Parathyroid adenoma (tissue), 2 donors: Measurements from ENCODE around the gene RNF227.

Experiments used
- H2AFZ ChIP-seq: fragments of 300-600 bp; sonication (generic); one replicate; pipeline ENCODE4 v1.7.0; 2017; ENCODE audit warnings: antibody characterized with exemption, mild to moderate bottlenecking
- H3K27ac ChIP-seq: fragments of 300-600 bp; sonication (generic); one replicate; pipeline ENCODE4 v1.7.0; 2017
- H3K27me3 ChIP-seq: fragments of 300-600 bp; sonication (generic); one replicate; pipeline ENCODE4 v1.7.0; 2017; ENCODE audit warnings: low read length; ENCODE audit not compliant: control insufficient read depth, insufficient read depth
- H3K36me3 ChIP-seq: fragments of 300-600 bp; sonication (generic); one replicate; pipeline ENCODE4 v1.7.0; 2017; ENCODE audit warnings: low read length; ENCODE audit not compliant: control insufficient read depth, insufficient read depth
- H3K4me1 ChIP-seq: fragments of 300-600 bp; sonication (generic); one replicate; pipeline ENCODE4 v1.7.0; 2017; ENCODE audit warnings: control low read depth
- H3K4me2 ChIP-seq: fragments of 300-600 bp; sonication (generic); one replicate; pipeline ENCODE4 v1.7.0; 2017; ENCODE audit warnings: low read length
- H3K4me3 ChIP-seq: fragments of 300-600 bp; sonication (generic); one replicate; pipeline ENCODE4 v1.7.0; 2017; ENCODE audit warnings: low read depth, low read length
- H3K79me2 ChIP-seq: fragments of 300-600 bp; sonication (generic); one replicate; pipeline ENCODE4 v1.7.0; 2017; ENCODE audit warnings: control low read depth
- H3K9ac ChIP-seq: fragments of 300-600 bp; sonication (generic); one replicate; pipeline ENCODE4 v1.7.0; 2017; ENCODE audit warnings: mild to moderate bottlenecking
- H3K9me3 ChIP-seq: fragments of 300-600 bp; sonication (generic); one replicate; pipeline ENCODE4 v1.7.0; 2017; ENCODE audit warnings: low read length; ENCODE audit not compliant: control insufficient read depth
- CTCF ChIP-seq: fragments of 300-600 bp; sonication (generic); IDR thresholded peaks from one replicate; pipeline ENCODE4 v1.7.0; 2017; ENCODE audit warnings: antibody characterized with exemption, mild to moderate bottlenecking
- donor health status: primary hyperparathyroidism.

RNF227 gene

GRCh38 chr17:7915611-7916384 lies at the start of gene RNF227:
RNF227 (minus strand) TSS chr17:7916289; CDS start chr17:7916195, 94 bp downstream.
- Histone ChIP-seq H3K9ac (peak within 1 kb of the TSS; percentile 55), H3K4me1 (peaks cover 5% of the 10 kb centered on the region), H3K9me3 (no peaks in the 10 kb centered on the region), H3K4me3 (peak within 1 kb of the TSS; percentile 79), H3K36me3 (no peaks in the 10 kb centered on the region), H2AFZ (peak within 1 kb of the TSS; percentile 86), H3K27me3 (no peaks in the 10 kb centered on the region), H3K27ac (peak within 1 kb of the TSS; percentile 81), H3K4me2 (peak within 1 kb of the TSS; percentile 94), H3K79me2 (no peaks in the 10 kb centered on the region)
- TF ChIP-seq CTCF: no peak

- H3K27me3 ChIP-seq: no peaks in the 10 kb centered on the region
- no peaks in the 10 kb centered on the region for H3K36me3 ChIP-seq
- H3K9ac ChIP-seq: no peak overlapping the region
- H3K4me3 ChIP-seq: no peak overlapping the region
- H3K27ac ChIP-seq: no peak overlapping the region
- no peak overlapping the region for H2AFZ ChIP-seq
- H3K79me2 ChIP-seq: no peaks in the 10 kb centered on the region
- H3K9me3 ChIP-seq: no peaks in the 10 kb centered on the region
- H3K4me1 ChIP-seq: no peaks in the 10 kb centered on the region
- TF ChIP-seq CTCF: no peak
- no peak overlapping the region for H3K4me2 ChIP-seq
These were observed 45.3 kb upstream of the RNF227 start for GRCh38 chr17:7961421-7961820.

- H3K4me2 ChIP-seq: no peak overlapping the region
- H3K27me3 ChIP-seq: no peaks in the 10 kb centered on the region
- no peak overlapping the region for H3K27ac ChIP-seq
- H3K36me3 ChIP-seq: no peaks in the 10 kb centered on the region
- no peaks in the 10 kb centered on the region for H3K79me2 ChIP-seq
- H3K4me3 ChIP-seq: no peak overlapping the region
- no peak overlapping the region for H2AFZ ChIP-seq
- TF ChIP-seq CTCF: no peak
- H3K9ac ChIP-seq: no peak overlapping the region
- no peaks in the 10 kb centered on the region for H3K9me3 ChIP-seq
- no peaks in the 10 kb centered on the region for H3K4me1 ChIP-seq
These were observed 43.6 kb upstream of the RNF227 start for GRCh38 chr17:7959503-7960253.

GRCh38 chr17:7956228-7956965 lies 40.3 kb upstream of the RNF227 start:
- H3K36me3 ChIP-seq: no peaks in the 10 kb centered on the region
- TF ChIP-seq CTCF: no peak
- no peak overlapping the region for H3K9ac ChIP-seq
- H3K79me2 ChIP-seq: no peaks in the 10 kb centered on the region
- no peak overlapping the region for H2AFZ ChIP-seq
- H3K9me3 ChIP-seq: no peaks in the 10 kb centered on the region
- H3K4me2 ChIP-seq: no peak overlapping the region
- H3K27me3 ChIP-seq: no peaks in the 10 kb centered on the region
- no peaks in the 10 kb centered on the region for H3K4me1 ChIP-seq
- no peak overlapping the region for H3K27ac ChIP-seq
- H3K4me3 ChIP-seq: no peak overlapping the region
